Endothelial cell of umbilical vein (primary cell): Measurements from ENCODE around the gene SLC44A3. TPM values are rescaled to one million over a fixed set of nuclear protein-coding genes. Genes with fewer than 3 reads are reported as not detected.

ENCODE experiments used
- BruUV-seq: library from RNA; stranded (reverse); fragments of 400-500 nt; replicated peaks from 2 replicates; lab custom pipeline; 2021; lab: Mats Ljungman, UMichigan
- CTCF ChIA-PET: fragments of 300-600, 350-600 bp; sonication (Branson Sonifier 250); formaldehyde crosslinking; loops from one replicate; lab custom pipeline; 2021; ENCODE audit warnings: antibody characterized with exemption, inconsistent platforms; lab: Charles Lee
- POLR2A ChIA-PET: fragments of 300-600, 350-600 bp; sonication (Branson Sonifier 250); formaldehyde crosslinking; loops from one replicate; lab custom pipeline; 2021; ENCODE audit warnings: antibody characterized with exemption, inconsistent platforms; lab: Charles Lee
- DNase-seq: peaks from one replicate; pipeline ENCODE4 v3.0.0-alpha.2; 2011; ENCODE audit warnings: low read depth, low spot score
- FAIRE-seq: peaks from 2 replicates; lab custom pipeline; 2011; peaks lifted over from hg19 to GRCh38; lab: Jason Lieb, UNC
- H2AFZ ChIP-seq: 2 replicates; pipeline ENCODE4 v1.6.0; 2012; ENCODE audit warnings: low read depth, low read length, control low read depth, inconsistent platforms
- H3K27ac ChIP-seq: 2 replicates; pipeline ENCODE4 v1.5.1; 2011; ENCODE audit warnings: low read depth, mild to moderate bottlenecking, control low read depth, low read length, moderate library complexity; ENCODE audit not compliant: insufficient read depth
- H3K27me3 ChIP-seq, 2 experiments: 2 replicates each; pipeline versions ENCODE4 v1.6.0 to v1.6.1; 2011; ENCODE audit warnings: low read length in 2 of 2, mixed read lengths in 1 of 2; ENCODE audit not compliant: control insufficient read depth in 2 of 2, insufficient read depth in 2 of 2
- H3K36me3 ChIP-seq, 2 experiments: 2 replicates in 1 of 2; 3 replicates in 1 of 2; pipeline ENCODE4 v1.5.1; 2011; ENCODE audit warnings: low read length in 2 of 2, mild to moderate bottlenecking in 1 of 2, moderate library complexity in 1 of 2; ENCODE audit not compliant: control insufficient read depth in 2 of 2, insufficient read depth in 2 of 2; ENCODE audit errors: extremely low read depth in 1 of 2
- H3K4me1 ChIP-seq: 3 replicates; pipeline ENCODE4 v1.5.1; 2011; ENCODE audit warnings: mild to moderate bottlenecking, low read length; ENCODE audit not compliant: control insufficient read depth, insufficient read depth; ENCODE audit errors: extremely low read depth
- H3K4me2 ChIP-seq: 2 replicates; pipeline ENCODE4 v1.6.1; 2011; ENCODE audit warnings: low read length, control low read depth, mixed read lengths; ENCODE audit not compliant: insufficient read depth
- H3K4me3 ChIP-seq, 3 experiments: fragments of 200-600 bp in 1 of 3; sonication (generic), shearing (Covaris generic) in 1 of 3; replicated peaks in 1 of 3; 2 replicates each; pipeline ENCODE4 v1.5.1; 2011 to 2016; ENCODE audit warnings: control low read depth in 3 of 3, low read length in 3 of 3, mild to moderate bottlenecking in 2 of 3, inconsistent platforms in 1 of 3, low read depth in 1 of 3, moderate library complexity in 1 of 3; ENCODE audit not compliant: insufficient read depth in 1 of 3
- H3K79me2 ChIP-seq: 2 replicates; pipeline ENCODE4 v1.6.0; 2012; ENCODE audit warnings: low read length, inconsistent platforms; ENCODE audit not compliant: control insufficient read depth, insufficient read depth
- H3K9ac ChIP-seq: replicated peaks from 2 replicates; pipeline ENCODE3; 2011; ENCODE audit warnings: low read length, control low read depth; ENCODE audit not compliant: insufficient read depth; ENCODE audit errors: extremely low read depth
- H3K9me1 ChIP-seq: replicated peaks from 3 replicates; pipeline ENCODE4 v1.6.0; 2011; ENCODE audit warnings: mild to moderate bottlenecking, low read length; ENCODE audit not compliant: control insufficient read depth, insufficient read depth; ENCODE audit errors: extremely low read depth
- H3K9me3 ChIP-seq: replicated peaks from 2 replicates; pipeline ENCODE4 v1.5.1; 2012; ENCODE audit warnings: low read length, inconsistent platforms; ENCODE audit not compliant: control insufficient read depth, insufficient read depth
- H4K20me1 ChIP-seq: replicated peaks from 2 replicates; pipeline ENCODE3; 2011; ENCODE audit warnings: mild to moderate bottlenecking, low read length; ENCODE audit not compliant: control insufficient read depth, insufficient read depth; ENCODE audit errors: extremely low read depth
- CTCF ChIP-seq, 2 donors: IDR thresholded peaks; 1 replicate in 1 of 2; 2 replicates in 1 of 2; pipeline ENCODE4 v1.5.1; 2011; ENCODE audit warnings: low read length in 2 of 2, mild to moderate bottlenecking in 2 of 2, moderate library complexity in 2 of 2, control low read depth in 1 of 2, inconsistent platforms in 1 of 2, low read depth in 1 of 2; ENCODE audit not compliant: insufficient read depth in 1 of 2; ENCODE audit errors: extremely low read depth in 1 of 2
- EZH2 ChIP-seq: IDR thresholded peaks from 2 replicates; pipeline ENCODE4 v1.6.1; 2012; ENCODE audit warnings: borderline replicate concordance, low read depth, mild to moderate bottlenecking, moderate library complexity, low read length, inconsistent platforms; ENCODE audit not compliant: severe bottlenecking
- GATA2 ChIP-seq: IDR thresholded peaks from 2 replicates; pipeline ENCODE4 v1.7.0; 2011; ENCODE audit warnings: low read depth, mild to moderate bottlenecking, moderate library complexity, mixed read lengths, low read length; ENCODE audit not compliant: insufficient read length, insufficient read depth
- JUN ChIP-seq: IDR thresholded peaks from 2 replicates; pipeline ENCODE4 v1.6.1; 2011; ENCODE audit warnings: borderline replicate concordance, low read depth; ENCODE audit not compliant: insufficient read length, insufficient read depth
- MAX ChIP-seq: IDR thresholded peaks from 2 replicates; pipeline ENCODE4 v1.6.1; 2011; ENCODE audit not compliant: insufficient read depth, insufficient read length
- MYC ChIP-seq: IDR thresholded peaks from one replicate; pipeline ENCODE4 v1.6.1; 2011; ENCODE audit warnings: mild to moderate bottlenecking, low read depth, low read length
- dilution Hi-C: fragments of 300-500 bp; cut with MboI; formaldehyde crosslinking; loops from one replicate; pipeline ENCODE4 v1.15.0; 2019; ENCODE audit warnings: low sequenced_read_pairs; ENCODE audit not compliant: extremely low pct_ligation_motif_present
- intact Hi-C: fragments of 100-400 bp; cut with micrococcal nuclease; formaldehyde crosslinking; loops from one replicate; pipeline ENCODE4 v1.10.0; 2022
- polyA plus RNA-seq, 4 experiments: library from polyadenylated mRNA; depleted of rRNA in 3 of 4; stranded (reverse) in 3 of 4; unstranded in 1 of 4; fragments of >200 nt; gene quantifications; 2 replicates each; pipeline versions ENCODE4 v1.2.1 to v1.2.3, GENCODE V29; 2011 to 2012; ENCODE audit warnings: missing spikeins in 1 of 4
- total RNA-seq: library from RNA; stranded (reverse); gene quantifications from 2 replicates; pipeline ENCODE4 v1.2.3, GENCODE V29; 2021

Gene SLC44A3
- total and polyA plus RNA-seq, 2 donors (not counting 3 experiments of a cell fraction or from before 2014, with no cell fraction given) = 0.29 to 0.42 TPM

GRCh38 chr1:94921977-94922376 lies 101.8 kb downstream of the SLC44A3 start:
- peaks cover 20% of the 10 kb centered on the region for H4K20me1 ChIP-seq
- no peak overlapping the region for H2AFZ ChIP-seq
- no peak overlapping the region for H3K9ac ChIP-seq
- ChIA-PET POLR2A (no interaction called here), CTCF (interaction anchor here (0.9 to 7.8 kb wide), 3 partner anchors 67 to 121 kb away, joined by 4 to 57 read pairs (median 52); no protein-coding TSS in a partner anchor)
- H3K4me1 ChIP-seq = peaks cover 42% of the 10 kb centered on the region
- dilution Hi-C loops = loop anchor here (25.0 kb wide), 1 partner anchor 115 kb away; no protein-coding TSS in a partner anchor
- intact Hi-C loops = no loop called here
- FAIRE-seq = no peak
- H3K4me3 ChIP-seq = no peak overlapping the region
- no TSS peak for BruUV-seq
- H3K27me3 ChIP-seq = no peaks in the 10 kb centered on the region
- H3K79me2 ChIP-seq = peaks cover 95% of the 10 kb centered on the region
- no peak overlapping the region for H3K27ac ChIP-seq
- no peaks in the 10 kb centered on the region for H3K9me1 ChIP-seq
- H3K36me3 ChIP-seq = peaks cover 0 to 4% of the 10 kb centered on the region in 2 experiments
- no peak overlapping the region for H3K4me2 ChIP-seq
- no peak for TF ChIP-seq MAX
- TF ChIP-seq CTCF (IDR thresholded peaks at IDR 0.05; ENCODE audit: extremely low read depth in 1 of 2, insufficient read depth in 1 of 2, low read depth in 1 of 2, low read length in 2 of 2) = no peak
- no peak for TF ChIP-seq MYC
- no peak for TF ChIP-seq JUN
- TF ChIP-seq GATA2 = no peak
- no peak for TF ChIP-seq EZH2
- DNase-seq = no peak
- H3K9me3 ChIP-seq = no peaks in the 10 kb centered on the region
